Transverse colon (tissue), 4 donors: ENCODE data around the gene EMD. TPM values are rescaled to one million over a fixed set of nuclear protein-coding genes. Genes with fewer than 3 reads are reported as not detected.

Experiments used
- DNase-seq: peaks from one replicate; pipeline ENCODE4 v3.0.0-alpha.2; 2019
- H3K27ac ChIP-seq, 4 donors: fragments of 200-600 bp; sonication (generic); 2 replicates each; pipeline ENCODE4 v1.5.1; 2016 to 2018; ENCODE audit warnings: inconsistent platforms in 4 of 4
- H3K27me3 ChIP-seq: fragments of 200-600 bp; sonication (generic); 2 replicates; pipeline ENCODE4 v1.5.1; 2017; ENCODE audit warnings: inconsistent platforms
- H3K36me3 ChIP-seq, 4 donors: fragments of 200-600 bp; sonication (generic); 2 replicates each; pipeline ENCODE4 v1.5.1; 2017 to 2019; ENCODE audit warnings: inconsistent platforms in 4 of 4
- H3K4me1 ChIP-seq, 4 donors: fragments of 200-600 bp; sonication (generic); 2 replicates each; pipeline ENCODE4 v1.5.1; 2017 to 2020; ENCODE audit warnings: inconsistent platforms in 4 of 4
- H3K4me3 ChIP-seq, 4 donors: fragments of 200-600 bp; sonication (generic); 1 replicate in 1 of 4; 2 replicates in 3 of 4; pipeline versions ENCODE4 v1.5.1 to v1.6.1; 2017 to 2019; ENCODE audit warnings: inconsistent platforms in 4 of 4
- H3K9me3 ChIP-seq, 2 donors: fragments of 200-600 bp; sonication (generic); 2 replicates each; pipeline ENCODE4 v1.5.1; 2017 to 2019; ENCODE audit warnings: inconsistent platforms in 2 of 2
- EP300 ChIP-seq: sonication (generic); formaldehyde crosslinking; IDR thresholded peaks from one replicate; pipeline ENCODE4 v1.6.1; 2017; ENCODE audit warnings: antibody characterized with exemption, low read depth
- POLR2A ChIP-seq: fragments of 450-650 bp; IDR thresholded peaks from one replicate; pipeline ENCODE4 v1.6.1; 2016; ENCODE audit warnings: antibody characterized with exemption, mild to moderate bottlenecking, moderate library complexity
- POLR2AphosphoS5 ChIP-seq, 3 donors: sonication (generic); formaldehyde crosslinking; IDR thresholded peaks; one replicate each; pipeline ENCODE4 v1.6.1; 2016; ENCODE audit warnings: antibody characterized with exemption in 3 of 3
- WGBS, 2 donors: methylation state at CpG; one replicate each; pipeline ENCODE4 v1.1.5; 2018; ENCODE audit warnings: low coverage in 1 of 2; 5-methylcytosine and 5-hydroxymethylcytosine counted together
- in situ Hi-C, 4 donors: fragments of 200-750 bp; cut with MboI; loops; one replicate each; pipeline versions ENCODE4 v1.15.0 to v1.15.1; 2017; ENCODE audit warnings: low sequenced_read_pairs in 3 of 4, low pct_ligation_motif_present in 1 of 4, low pct_unique_long_range_greater_than_20kb in 1 of 4
- intact Hi-C: fragments of 100-400 bp; cut with DNase I; formaldehyde crosslinking; loops from one replicate; pipeline ENCODE4 v1.15.1; 2023; ENCODE audit warnings: low total_unique reads
- total RNA-seq, 4 donors: library from RNA; depleted of rRNA; stranded (reverse); fragments of >200 nt; gene quantifications; one replicate each; pipeline ENCODE4 v1.1.0, GENCODE V29; 2016
- TF ChIP-seq, protein P1 (sequence below), 5 experiments: fragments of 200-600 bp in 3 of 5; fragments of 450-650 bp in 2 of 5; sonication (generic) in 3 of 5; IDR thresholded peaks; 1 replicate in 2 of 5; 2 replicates in 3 of 5; pipeline ENCODE4 v1.5.1; 2016 to 2017; ENCODE audit warnings: antibody characterized with exemption in 5 of 5, inconsistent platforms in 3 of 5, mild to moderate bottlenecking in 2 of 5, moderate library complexity in 1 of 5

Gene EMD
- total RNA-seq, 4 donors from 2014 or later = 27.3 to 89.8 (median 55.5) TPM

GRCh38 chrX:154379569-154379951, 465 bp downstream of the EMD start:
- Histone ChIP-seq H3K4me1 (peaks cover 0 to 19% (median 8%) of the 10 kb centered on the region in 4 donors), H3K4me3 (peak overlapping the region; percentile 62 to 92 (median 80)), H3K9me3 (no peaks in the 10 kb centered on the region), H3K27ac (peak overlapping the region; percentile 95 to 99 (median 96)), H3K36me3 (no peaks in the 10 kb centered on the region), H3K27me3 (no peaks in the 10 kb centered on the region)
- TF ChIP-seq, protein P1, sequence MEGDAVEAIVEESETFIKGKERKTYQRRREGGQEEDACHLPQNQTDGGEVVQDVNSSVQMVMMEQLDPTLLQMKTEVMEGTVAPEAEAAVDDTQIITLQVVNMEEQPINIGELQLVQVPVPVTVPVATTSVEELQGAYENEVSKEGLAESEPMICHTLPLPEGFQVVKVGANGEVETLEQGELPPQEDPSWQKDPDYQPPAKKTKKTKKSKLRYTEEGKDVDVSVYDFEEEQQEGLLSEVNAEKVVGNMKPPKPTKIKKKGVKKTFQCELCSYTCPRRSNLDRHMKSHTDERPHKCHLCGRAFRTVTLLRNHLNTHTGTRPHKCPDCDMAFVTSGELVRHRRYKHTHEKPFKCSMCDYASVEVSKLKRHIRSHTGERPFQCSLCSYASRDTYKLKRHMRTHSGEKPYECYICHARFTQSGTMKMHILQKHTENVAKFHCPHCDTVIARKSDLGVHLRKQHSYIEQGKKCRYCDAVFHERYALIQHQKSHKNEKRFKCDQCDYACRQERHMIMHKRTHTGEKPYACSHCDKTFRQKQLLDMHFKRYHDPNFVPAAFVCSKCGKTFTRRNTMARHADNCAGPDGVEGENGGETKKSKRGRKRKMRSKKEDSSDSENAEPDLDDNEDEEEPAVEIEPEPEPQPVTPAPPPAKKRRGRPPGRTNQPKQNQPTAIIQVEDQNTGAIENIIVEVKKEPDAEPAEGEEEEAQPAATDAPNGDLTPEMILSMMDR (IDR thresholded peaks at IDR 0.05) = no peak
- TF ChIP-seq POLR2AphosphoS5 (IDR thresholded peaks at IDR 0.05) (no peak), EP300 (no peak), POLR2A (no peak)
- in situ Hi-C loops = no loop called here
- intact Hi-C loops = no loop called here
- DNase-seq = no peak
- WGBS, 2 donors = 56% methylated on average over 36 of the region's 38 CpGs; no CpG with 5 or more reads in 1 of the 2 donors

GRCh38 chrX:154380153-154380552, 1.1 kb downstream of the EMD start:
- intact Hi-C loops (no loop called here), in situ Hi-C loops (no loop called here)
- DNase-seq = no peak
- WGBS, 2 donors = 55% methylated on average over 6 of the region's 13 CpGs; no CpG with 5 or more reads in 1 of the 2 donors
- no peaks in the 10 kb centered on the region for H3K36me3 ChIP-seq
- no peaks in the 10 kb centered on the region for H3K27me3 ChIP-seq
- H3K27ac ChIP-seq = peak overlapping the region; percentile 95 to 99 (median 96)
- peaks cover 0 to 17% (median 7%) of the 10 kb centered on the region in 4 donors for H3K4me1 ChIP-seq
- H3K9me3 ChIP-seq = no peaks in the 10 kb centered on the region
- TF ChIP-seq EP300 (no peak), POLR2AphosphoS5 (IDR thresholded peaks at IDR 0.05) (no peak)
- TF ChIP-seq, protein P1 (IDR thresholded peaks at IDR 0.05) = no peak
- peak overlapping the region; percentile 62 to 92 (median 80) for H3K4me3 ChIP-seq

DNA sequence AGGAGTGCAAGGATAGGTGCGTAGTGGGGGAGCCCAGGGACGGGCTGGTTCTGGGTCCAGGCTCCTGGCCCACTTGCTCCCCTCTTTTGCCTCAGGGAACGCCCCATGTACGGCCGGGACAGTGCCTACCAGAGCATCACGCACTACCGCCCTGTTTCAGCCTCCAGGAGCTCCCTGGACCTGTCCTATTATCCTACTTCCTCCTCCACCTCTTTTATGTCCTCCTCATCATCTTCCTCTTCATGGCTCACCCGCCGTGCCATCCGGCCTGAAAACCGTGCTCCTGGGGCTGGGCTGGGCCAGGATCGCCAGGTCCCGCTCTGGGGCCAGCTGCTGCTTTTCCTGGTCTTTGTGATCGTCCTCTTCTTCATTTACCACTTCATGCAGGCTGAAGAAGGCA, 1.7 kb downstream of the EMD start:
- in situ Hi-C loops = no loop called here

GRCh38 chrX:154381271-154381670, 2.2 kb downstream of the EMD start:
- no peak overlapping the region for H3K4me3 ChIP-seq
- 51% methylated on average over 6 of the region's 6 CpGs; no CpG with 5 or more reads in 1 of the 2 donors for WGBS, 2 donors
- intact Hi-C loops = no loop called here
- H3K36me3 ChIP-seq = no peaks in the 10 kb centered on the region
- peak overlapping the region in 2 of 4 donors; percentile 97 to 99 for H3K27ac ChIP-seq
- H3K4me1 ChIP-seq = peaks cover 0 to 17% (median 7%) of the 10 kb centered on the region in 4 donors
- no peak for DNase-seq
- H3K27me3 ChIP-seq = no peaks in the 10 kb centered on the region
- in situ Hi-C loops = no loop called here
- TF ChIP-seq POLR2A = no peak
- TF ChIP-seq EP300 = no peak
- TF ChIP-seq, protein P1 (IDR thresholded peaks at IDR 0.05) = no peak
- TF ChIP-seq POLR2AphosphoS5 (IDR thresholded peaks at IDR 0.05) = no peak
- no peaks in the 10 kb centered on the region for H3K9me3 ChIP-seq

More for the DNA sequence above, 1.7 kb downstream of the EMD start:
- intact Hi-C loops = no loop called here
- peak overlapping the region in 1 of 4 donors; percentile 73 for H3K4me3 ChIP-seq
- 79% methylated on average over 14 of the region's 14 CpGs; no CpG with 5 or more reads in 1 of the 2 donors for WGBS, 2 donors
- peak overlapping the region; percentile 95 to 99 (median 96) for H3K27ac ChIP-seq
- peaks cover 0 to 17% (median 7%) of the 10 kb centered on the region in 4 donors for H3K4me1 ChIP-seq
- no peaks in the 10 kb centered on the region for H3K27me3 ChIP-seq
- no peaks in the 10 kb centered on the region for H3K36me3 ChIP-seq
- DNase-seq = no peak
- H3K9me3 ChIP-seq = no peaks in the 10 kb centered on the region
- TF ChIP-seq, protein P1 (IDR thresholded peaks at IDR 0.05) = no peak
- TF ChIP-seq POLR2A = no peak
- no peak for TF ChIP-seq POLR2AphosphoS5 (IDR thresholded peaks at IDR 0.05)
- TF ChIP-seq EP300 = no peak
